K562 (cell line): ENCODE results near the gene RRAD. TPM values are rescaled to one million over a fixed set of nuclear protein-coding genes. Genes with fewer than 3 reads are reported as not detected.

Experiments used
- ATAC-seq: fragments of 200-7000 bp; cut with Tn5 transposase; 3 replicates; pipeline ENCODE4 v1.9.1; 2020; ENCODE audit warnings: moderate library complexity
- BruUV-seq: library from RNA; stranded (reverse); fragments of 400-500 nt; replicated peaks from 2 replicates; lab custom pipeline; 2021; lab: Mats Ljungman, UMichigan
- CTCF ChIA-PET: fragments of 300-600 bp; formaldehyde crosslinking; extraction: SDS; loops from one replicate; lab custom pipeline; 2021; ENCODE audit warnings: low intra/inter-chr PET ratio; lab: Yijun Ruan, JAX
- POLR2A ChIA-PET: fragments of 300-600, 350-650 bp; sonication (Branson Sonifier 250); formaldehyde crosslinking; extraction: SDS; loops from one replicate; lab custom pipeline; 2021; ENCODE audit warnings: antibody characterized with exemption, inconsistent platforms; lab: Yijun Ruan, JAX
- DNase-seq, 4 experiments: peaks; one replicate each; pipeline versions ENCODE4 v3.0.0 to v3.0.0-alpha.2; 2011 to 2018; ENCODE audit warnings: low spot score in 3 of 4, mixed read lengths in 3 of 4; ENCODE audit errors: extremely low read depth in 1 of 4
- FAIRE-seq: peaks from 2 replicates; lab custom pipeline; 2011; peaks lifted over from hg19 to GRCh38; lab: Jason Lieb, UNC
- H2AFZ ChIP-seq: 2 replicates; pipeline ENCODE4 v1.6.0; 2011; ENCODE audit warnings: low read depth, low read length, control low read depth, inconsistent platforms
- H3K27ac ChIP-seq: fragments of 200-600 bp; 3 replicates; pipeline ENCODE4 v1.8.0; 2011; ENCODE audit warnings: low read depth, mild to moderate bottlenecking, control low read depth, inconsistent platforms, low read length, moderate library complexity, mixed read lengths; ENCODE audit errors: extremely low read depth
- H3K27me3 ChIP-seq, 2 experiments: fragments of 300-600 bp in 1 of 2; 2 replicates in 1 of 2; 3 replicates in 1 of 2; pipeline versions ENCODE4 v1.6.0 to v1.8.0; 2011; ENCODE audit warnings: inconsistent platforms in 2 of 2, low read length in 2 of 2, mild to moderate bottlenecking in 1 of 2, mixed read lengths in 1 of 2, moderate library complexity in 1 of 2; ENCODE audit not compliant: control insufficient read depth in 2 of 2, insufficient read depth in 2 of 2
- H3K36me3 ChIP-seq: fragments of 300-600 bp; 3 replicates; pipeline ENCODE4 v1.8.0; 2011; ENCODE audit warnings: mild to moderate bottlenecking, low read length, inconsistent platforms; ENCODE audit not compliant: control insufficient read depth, insufficient read depth
- H3K4me1 ChIP-seq, 2 experiments: fragments of 200-600 bp in 1 of 2; replicated peaks in 1 of 2; 2 replicates in 1 of 2; 3 replicates in 1 of 2; pipeline versions ENCODE4 v1.5.1 to v1.8.0; 2011; ENCODE audit warnings: inconsistent platforms in 2 of 2, low read length in 2 of 2, mild to moderate bottlenecking in 1 of 2, mixed read lengths in 1 of 2, moderate library complexity in 1 of 2; ENCODE audit not compliant: control insufficient read depth in 2 of 2, insufficient read depth in 2 of 2
- H3K4me2 ChIP-seq: 2 replicates; pipeline ENCODE4 v1.6.1; 2011; ENCODE audit warnings: low read length, control low read depth, inconsistent platforms, mixed read lengths; ENCODE audit not compliant: insufficient read depth
- H3K4me3 ChIP-seq: fragments of 200-600 bp; sonication (generic), shearing (Covaris generic); 2 replicates; pipeline ENCODE4 v1.5.1; 2016; ENCODE audit warnings: control low read depth, inconsistent platforms
- H3K79me2 ChIP-seq: fragments of 200-600 bp; 3 replicates; pipeline ENCODE4 v1.8.0; 2011; ENCODE audit warnings: low read length, inconsistent platforms; ENCODE audit not compliant: control insufficient read depth, insufficient read depth
- H3K9ac ChIP-seq, 2 experiments: 2 replicates each; pipeline versions ENCODE4 v1.6.0 to v1.6.1; 2011; ENCODE audit warnings: low read depth in 2 of 2, low read length in 2 of 2, control low read depth in 1 of 2, inconsistent platforms in 1 of 2, mild to moderate bottlenecking in 1 of 2, mixed read lengths in 1 of 2; ENCODE audit not compliant: insufficient read depth in 1 of 2
- H3K9me1 ChIP-seq: one replicate; pipeline ENCODE4 v1.6.0; 2011; ENCODE audit warnings: inconsistent platforms, mild to moderate bottlenecking, low read length, moderate library complexity; ENCODE audit not compliant: control insufficient read depth, insufficient read depth
- H3K9me3 ChIP-seq: replicated peaks from 2 replicates; pipeline ENCODE4 v1.5.1; 2011; ENCODE audit warnings: low read depth, low read length, inconsistent platforms; ENCODE audit not compliant: control insufficient read depth, insufficient read depth
- H4K20me1 ChIP-seq: replicated peaks from 2 replicates; pipeline ENCODE4 v1.6.1; 2011; ENCODE audit warnings: low read length, inconsistent platforms, mixed read lengths; ENCODE audit not compliant: control insufficient read depth, insufficient read depth
- KLF6 ChIP-seq: fragments of 250-450 bp; sonication (Bioruptor Pico); IDR thresholded peaks from 2 replicates; pipeline ENCODE4 v1.4.0; 2020; ENCODE audit warnings: mild to moderate bottlenecking, moderate library complexity, borderline replicate concordance
- RREB1 ChIP-seq: fragments of 250-450 bp; sonication (Bioruptor Pico); IDR thresholded peaks from 2 replicates; pipeline ENCODE4 v1.4.0; 2020
- SMAD2 ChIP-seq: fragments of 150-350 bp; IDR thresholded peaks from 2 replicates; pipeline ENCODE4 v1.6.1; 2014; ENCODE audit warnings: low read depth, mild to moderate bottlenecking, low read length
- ZBTB17 ChIP-seq: fragments of 450-650 bp; formaldehyde crosslinking; IDR thresholded peaks from 2 replicates; pipeline ENCODE4 v1.4.0; 2020; ENCODE audit warnings: mild to moderate bottlenecking
- ZNF324 ChIP-seq: fragments of 250-450 bp; sonication (Bioruptor Pico); IDR thresholded peaks from 2 replicates; pipeline ENCODE4 v1.4.0; 2020; ENCODE audit warnings: mild to moderate bottlenecking
- ZNF77 ChIP-seq: fragments of 250-450 bp; sonication (Bioruptor Pico); IDR thresholded peaks from 2 replicates; pipeline ENCODE4 v1.5.0; 2020
- in situ Hi-C: fragments of 300-500 bp; cut with MboI; formaldehyde crosslinking; loops from 4 replicates; pipeline ENCODE4 v1.15.0; 2018; ENCODE audit warnings: inconsistent platforms, mixed read lengths
- intact Hi-C: fragments of 100-400 bp; cut with micrococcal nuclease; formaldehyde crosslinking; loops from 2 replicates; pipeline ENCODE4 v1.14.2; 2022
- polyA plus RNA-seq, 8 experiments: library from polyadenylated mRNA; depleted of rRNA in 4 of 8; stranded (reverse) in 5 of 8; unstranded in 3 of 8; fragments of >200 nt; fragmentation: Nextera tagmentation in 2 of 8; fragmentation: Illumina TruSeq in 1 of 8; extraction: Ambion mirVana in 2 of 8; extraction: Trizol in 1 of 8; gene quantifications; 2 replicates each; pipeline versions ENCODE4 v1.2.1 to v1.2.3, GENCODE V29; 2011 to 2014; ENCODE audit warnings: inconsistent platforms in 1 of 8, missing spikeins in 1 of 8
- total RNA-seq, 7 experiments: library from RNA; depleted of rRNA in 6 of 7; stranded (reverse); fragments of >200 nt in 6 of 7; fragmentation: Illumina TruSeq in 2 of 7; extraction: Trizol in 2 of 7; gene quantifications; 2 replicates each; pipeline versions ENCODE4 v1.2.1 to v1.2.3, GENCODE V29; 2011 to 2021; ENCODE audit warnings: low replicate concordance in 1 of 7

RRAD gene
- total and polyA plus RNA-seq, 9 of the 15 experiments (the other 6 are each of a cell fraction or from before 2014, with no cell fraction given), result 0.09 to 0.20 (median 0.13) TPM; not detected in 5

- peaks cover 30% of the 10 kb centered on the region for H3K79me2 ChIP-seq
- BruUV-seq, result no TSS peak
- no peaks in the 10 kb centered on the region for H3K27me3 ChIP-seq
- 0 out of 2 replicates have a peak, but pooled peaks cover 5% of the 10 kb centered on the region for H4K20me1 ChIP-seq
- no peak for FAIRE-seq
- CTCF ChIA-PET, result no interaction called here
- DNase-seq, result no peak
- in situ Hi-C loops, result no loop called here
- POLR2A ChIA-PET, result interaction anchor here (0.6 to 1.0 kb wide), 3 partner anchors 11 to 39 kb away, joined by 3 read pairs; no protein-coding TSS in a partner anchor
- peaks cover 7 to 30% of the 10 kb centered on the region in 2 experiments for H3K4me1 ChIP-seq
- H3K27ac ChIP-seq, result no peak overlapping the region
- intact Hi-C loops, result no loop called here
- peak overlapping the region in 1 of 2 experiments; percentile 73; a peak in 1 of 4 replicates for H3K9ac ChIP-seq
- H3K4me3 ChIP-seq, result no peak overlapping the region
- H3K36me3 ChIP-seq, result peaks cover 79% of the 10 kb centered on the region; the same call in 2 of the 3 replicates
- no peak overlapping the region for H2AFZ ChIP-seq
- TF ChIP-seq KLF6 (CRISPR knock-in tag), result no peak
- no peak for TF ChIP-seq ZBTB17 (CRISPR knock-in tag)
- no peak for TF ChIP-seq SMAD2
- TF ChIP-seq RREB1, result no peak
- no peak for TF ChIP-seq ZNF324 (CRISPR knock-in tag)
- TF ChIP-seq ZNF77, result no peak
- H3K4me2 ChIP-seq, result no peak overlapping the region
- H3K9me1 ChIP-seq, result no peaks in the 10 kb centered on the region
- H3K9me3 ChIP-seq, result no peaks in the 10 kb centered on the region
- no peak for ATAC-seq
Observed at GRCh38 chr16:66939366-66939765, 14.0 kb upstream of the RRAD start.
